GM18873 (cell line): ENCODE measurements around the gene USP34.
A peak's percentile ranks its signal among the peaks of the same experiment; 100 is the strongest.
"Not testable (repeated sequence)": the region's sequence is repeated elsewhere in the genome, so short reads cannot be mapped to it uniquely, and the experiment has no call there.

Source experiments
- ATAC-seq: cut with Tn5 transposase; IDR thresholded peaks from one replicate; pipeline ENCODE4 v1.9.1; 2021; ENCODE audit warnings: mild to moderate bottlenecking, moderate library complexity, moderate number of reproducible peaks; ENCODE audit not compliant: unreplicated experiment, low FRiP score

The USP34 gene

DNA sequence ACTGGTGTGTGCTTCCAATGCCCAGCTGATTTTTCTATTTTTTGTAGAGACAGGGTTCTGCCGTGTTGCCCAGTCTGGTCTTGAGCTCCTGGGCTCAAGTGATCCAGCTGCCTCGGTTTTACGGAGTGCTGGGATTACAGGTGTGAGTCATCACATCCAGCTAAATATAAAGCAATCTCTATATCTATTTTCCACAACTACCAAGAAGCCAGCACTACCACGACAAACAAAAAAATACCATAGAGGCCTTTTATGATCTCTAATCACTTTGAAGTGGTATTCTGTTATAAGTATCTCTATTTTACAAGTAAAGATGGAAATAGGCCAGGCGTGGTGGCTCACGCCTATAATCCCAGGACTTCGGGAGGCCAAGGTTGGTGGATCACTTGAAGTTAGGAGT, 274.2 kb downstream of the USP34 start:
- ATAC-seq, result no peak

GRCh38 chr2:61194646-61195045, 276.2 kb downstream of the USP34 start:
- ATAC-seq, result not testable (repeated sequence)

GRCh38 chr2:61193670-61194561, 277.0 kb downstream of the USP34 start:
- no peak for ATAC-seq

GRCh38 chr2:61187085-61187484, 283.8 kb downstream of the USP34 start:
- ATAC-seq, result no peak

- ATAC-seq, result no peak
Observed at GRCh38 chr2:61185231-61185728, 285.6 kb downstream of the USP34 start.

DNA sequence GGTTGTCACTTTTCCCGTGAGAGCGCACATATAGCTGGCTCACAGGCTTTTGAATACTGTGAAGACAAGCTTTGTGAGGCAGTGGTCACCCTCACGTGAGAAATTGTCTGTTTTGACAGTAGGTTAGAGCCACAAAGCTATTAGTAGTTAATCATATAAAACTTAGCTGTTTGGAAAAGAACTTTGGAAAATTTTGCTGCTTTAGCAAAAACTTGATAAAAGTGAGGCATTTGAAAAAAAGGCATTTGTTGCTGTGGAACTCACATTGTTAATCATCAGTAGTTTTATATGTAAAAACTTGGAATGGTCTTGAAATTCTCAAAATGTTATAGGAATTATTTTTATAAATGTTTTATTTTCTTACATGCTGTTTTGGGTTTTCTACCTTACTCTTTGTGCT, 286.6 kb downstream of the USP34 start:
- no peak for ATAC-seq

GRCh38 chr2:61183795-61184194, 287.1 kb downstream of the USP34 start:
- ATAC-seq, result no peak

- ATAC-seq, result no peak
Observed at GRCh38 chr2:61182059-61182383, 288.9 kb downstream of the USP34 start.

GRCh38 chr2:61181382-61182058, 289.4 kb downstream of the USP34 start:
- no peak for ATAC-seq

DNA sequence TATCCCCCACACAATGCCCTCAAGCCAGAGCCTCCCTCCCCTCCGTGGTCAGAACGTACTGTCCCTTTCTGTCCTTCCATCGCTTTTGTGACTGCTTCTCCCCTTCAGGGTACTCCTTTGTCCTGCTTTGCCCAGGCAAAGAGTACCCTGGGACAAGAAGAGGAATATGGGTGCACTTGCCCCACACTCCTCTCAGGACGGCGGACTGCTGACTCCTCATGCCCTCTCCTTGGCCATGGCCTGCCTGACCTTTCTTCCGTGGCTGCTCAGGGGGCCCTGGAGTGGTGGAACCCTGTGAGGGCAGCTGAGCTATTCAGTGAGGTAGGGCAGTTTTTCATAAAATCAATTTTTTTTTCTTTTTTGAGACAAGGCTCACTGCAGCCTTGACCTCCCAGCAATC, 290.2 kb downstream of the USP34 start:
- no peak for ATAC-seq

DNA sequence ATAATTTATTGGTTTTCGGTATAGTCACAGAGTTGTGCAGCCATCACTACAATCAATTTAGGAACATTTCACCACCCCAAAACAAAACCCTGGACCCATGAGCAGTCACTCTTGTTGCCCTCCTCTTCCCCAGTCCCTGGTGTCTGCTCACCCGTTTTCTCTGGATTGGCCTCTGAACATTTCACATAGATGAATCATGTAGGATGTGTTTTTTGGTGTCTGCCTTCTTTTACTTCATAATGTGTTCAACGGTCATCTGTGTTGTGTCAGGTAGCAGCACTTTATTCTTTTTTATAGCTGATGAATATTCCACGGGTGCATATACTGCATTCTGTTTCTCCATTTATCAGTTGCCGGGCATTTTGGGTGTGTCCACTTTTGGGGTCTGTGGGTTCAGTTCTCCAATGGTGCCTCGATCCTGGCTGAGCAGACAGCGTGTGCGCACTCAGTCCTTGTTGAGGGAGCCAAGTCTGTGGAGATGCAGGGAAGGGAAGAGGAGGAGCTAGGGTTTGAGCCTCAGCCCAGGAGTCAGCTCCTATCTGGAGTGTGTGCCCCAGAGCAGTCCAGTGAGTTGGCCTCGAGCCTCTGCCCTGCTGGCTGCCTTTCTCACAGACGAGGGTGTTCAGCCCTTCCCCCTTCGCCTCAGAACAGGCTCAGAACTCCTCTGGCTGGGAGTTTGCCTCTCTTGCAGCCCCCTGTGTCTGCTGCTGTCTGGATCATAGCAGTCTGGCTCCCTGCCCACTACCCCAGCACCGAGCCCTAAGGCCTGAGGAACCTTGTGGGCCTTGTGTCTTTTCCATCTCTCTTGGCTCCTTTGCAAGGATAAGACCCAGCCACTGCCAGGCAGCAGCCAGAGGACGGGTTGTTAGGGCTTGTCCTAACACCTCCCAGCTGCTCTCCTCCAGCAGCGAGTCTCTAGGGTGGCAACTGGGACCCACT, 290.9 kb downstream of the USP34 start:
- ATAC-seq, result no peak

DNA sequence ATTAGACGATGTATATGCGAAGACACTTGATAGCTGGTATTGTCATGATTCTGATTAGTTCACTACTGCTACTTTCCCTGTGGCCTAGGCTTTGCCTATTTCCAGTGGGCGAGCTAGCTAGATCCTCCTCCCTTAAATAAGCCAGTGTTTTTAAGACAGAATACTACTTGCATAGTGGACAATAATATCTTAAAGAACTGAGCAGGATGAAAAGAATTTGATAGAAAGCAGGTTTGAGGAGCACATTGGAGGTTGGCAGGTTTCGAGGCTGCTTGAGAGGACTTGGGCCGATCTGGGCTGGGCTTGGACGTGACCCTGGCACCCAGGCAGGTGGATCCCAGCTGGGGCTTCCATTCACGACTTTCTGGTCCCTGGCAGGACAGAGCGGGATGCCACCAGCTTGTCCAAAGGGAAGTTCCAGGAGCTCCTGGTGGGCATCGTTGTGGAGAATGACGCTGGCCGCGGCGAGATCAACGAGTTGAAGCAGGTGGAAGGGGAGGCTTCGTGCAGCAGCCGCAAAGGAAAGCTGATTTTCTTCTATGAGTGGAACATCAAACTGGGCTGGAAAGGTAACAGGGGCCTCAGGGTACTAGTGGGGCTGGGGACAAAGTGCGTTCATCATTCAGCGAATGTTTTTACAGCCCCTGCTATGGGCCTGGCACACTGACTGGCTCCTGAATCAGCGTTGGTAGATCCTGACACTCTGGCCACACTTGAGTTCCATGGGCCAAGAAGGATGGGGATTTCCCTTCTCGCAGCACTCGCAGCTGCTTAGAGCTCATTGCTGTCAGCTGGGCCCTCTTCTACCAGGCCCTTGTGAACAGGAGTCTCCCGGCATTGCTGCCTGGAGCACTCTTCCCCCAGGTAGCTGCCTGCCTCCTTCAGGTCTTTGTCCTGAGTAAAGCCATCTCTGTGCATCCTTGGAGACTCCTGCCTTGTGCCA, 292.0 kb downstream of the USP34 start:
- no peak for ATAC-seq

DNA sequence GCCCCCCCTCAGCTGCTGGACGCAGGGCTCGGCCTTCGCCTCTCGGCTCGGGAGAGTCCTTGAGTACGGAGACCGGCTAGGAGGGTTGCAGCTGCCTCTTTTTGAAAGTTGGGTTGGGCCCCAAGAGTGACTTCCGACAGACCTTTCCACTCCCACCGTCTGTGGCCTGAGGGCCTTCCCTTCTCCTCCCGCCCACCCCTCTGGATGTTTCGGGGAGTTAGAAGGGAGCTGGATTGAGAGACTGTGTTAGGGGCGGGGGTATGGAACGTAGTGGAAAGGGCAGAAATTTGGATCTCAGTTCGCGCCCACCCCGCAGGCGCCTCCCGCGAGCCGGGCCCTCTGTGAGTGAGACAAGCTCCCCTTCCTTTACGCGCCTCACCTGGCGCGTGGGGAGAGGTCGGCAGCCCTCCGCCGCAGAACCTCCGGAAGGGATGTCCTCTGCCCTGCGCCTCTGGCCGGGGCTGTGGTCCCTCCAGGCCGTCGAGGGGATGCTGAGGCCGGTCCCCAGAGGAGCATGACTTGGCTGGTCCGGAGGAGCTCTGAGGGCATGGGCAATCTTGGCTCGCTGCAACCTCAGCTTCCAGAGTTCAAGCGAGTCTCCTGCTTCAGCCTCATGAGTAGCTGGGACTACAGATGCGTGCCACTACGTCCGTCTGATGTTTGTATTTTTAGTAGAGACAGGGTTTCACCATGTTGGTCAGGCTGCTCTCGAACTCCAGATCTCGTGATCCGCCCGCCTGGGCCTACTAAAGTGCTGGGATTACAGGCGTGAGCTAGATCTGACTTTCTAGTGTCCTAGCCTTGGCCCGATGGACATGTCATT, 292.9 kb downstream of the USP34 start:
- peak; percentile 26 for ATAC-seq

- ATAC-seq, result peak; percentile 52
Observed at GRCh38 chr2:61176755-61177726, 293.8 kb downstream of the USP34 start.

DNA sequence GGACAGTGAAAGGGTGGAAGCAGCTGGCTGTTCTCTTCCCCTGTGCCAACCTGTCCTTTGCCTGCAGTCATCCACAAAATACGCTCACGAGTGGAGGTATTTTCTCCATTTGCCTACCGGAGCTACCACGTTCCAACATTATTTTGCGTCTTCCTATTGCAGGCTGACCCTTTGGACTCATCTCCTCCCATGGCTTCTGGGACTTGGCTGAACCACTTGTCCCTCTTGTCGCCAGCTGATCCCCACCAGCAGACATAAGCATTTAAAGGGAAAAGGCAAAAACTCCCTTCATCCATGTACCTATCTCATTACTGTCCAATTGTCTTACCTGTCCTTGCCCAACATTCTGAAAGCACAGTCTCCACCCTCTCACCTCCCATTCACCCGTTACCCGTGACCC, 295.9 kb downstream of the USP34 start:
- no peak for ATAC-seq

- no peak for ATAC-seq
Observed at GRCh38 chr2:61173116-61173515, 297.8 kb downstream of the USP34 start.

GRCh38 chr2:61172671-61173070, 298.2 kb downstream of the USP34 start:
- ATAC-seq, result no peak

DNA sequence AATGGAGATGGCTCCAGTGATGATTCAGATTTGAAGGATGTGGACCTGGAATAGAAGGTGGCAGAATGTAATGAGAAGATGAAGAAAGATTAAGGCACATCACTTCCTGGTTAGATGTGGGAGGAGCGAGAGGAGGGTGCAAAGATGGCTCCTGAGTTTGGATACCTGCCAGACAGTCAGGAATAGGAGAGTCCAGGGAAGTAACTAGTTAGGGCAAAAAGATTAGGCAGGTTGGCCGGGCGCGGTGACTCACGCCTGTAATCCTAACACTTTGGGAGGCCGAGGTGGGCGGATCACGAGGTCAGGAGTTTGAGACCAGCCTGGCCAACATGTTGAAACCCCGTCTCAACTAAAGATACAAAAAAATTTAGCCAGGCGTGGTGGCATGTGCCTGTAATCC, 303.3 kb downstream of the USP34 start:
- ATAC-seq, result no peak
